Stimulated activated CD8-positive, alpha-beta memory T cell treated with anti-CD3 and anti-CD28 coated beads, Interleukin-2, amount 100 ng/mL, for 48 hours (primary cell): ENCODE results near the gene NELFE.
A peak's percentile ranks its signal among the peaks of the same experiment; 100 is the strongest.

Source experiments
- DNase-seq, 2 donors: peaks; one replicate each; pipeline ENCODE4 v3.0.0-alpha.2; 2020; ENCODE audit warnings: low read depth in 2 of 2

NELFE gene

DNA sequence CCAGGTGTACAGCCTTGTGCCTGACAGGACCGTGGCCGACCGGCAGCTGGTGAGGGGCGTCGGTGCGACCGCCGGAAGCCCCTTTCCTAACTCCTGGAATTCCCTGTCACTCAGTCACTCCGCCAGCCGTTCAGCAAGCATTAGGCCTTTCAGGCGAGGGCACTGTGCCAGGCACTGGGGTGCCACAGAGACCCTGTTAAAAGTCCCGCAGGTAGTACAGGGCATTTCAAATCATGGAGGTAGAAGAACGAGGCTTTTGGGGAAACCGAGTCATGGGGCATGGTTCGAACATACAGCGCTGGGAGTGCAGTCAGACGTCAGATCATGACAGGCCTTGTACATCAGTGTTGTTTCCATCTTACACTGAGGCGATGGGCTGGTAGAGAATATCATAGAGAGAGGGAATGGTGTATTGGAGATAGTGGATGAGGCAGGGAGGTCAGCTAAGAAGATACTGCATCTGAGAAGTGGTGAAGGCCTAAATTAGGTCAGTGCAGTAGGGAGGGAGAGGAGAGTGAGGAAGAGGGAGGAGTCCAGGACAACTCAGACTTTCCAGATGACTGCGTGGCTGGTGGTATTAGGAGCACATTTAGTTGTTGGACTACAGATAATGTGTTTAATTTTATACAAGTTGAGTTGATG is 14.1 kb upstream of the NELFE start:
- no peak for DNase-seq

GRCh38 chr6:31971993-31972708 is 13.4 kb upstream of the NELFE start, which contains the start of gene DXO:
Gene DXO (minus strand): TSS chr6:31972138. CDS start chr6:31971675, 463 bp downstream.
- DNase-seq: peak; percentile 96

DNA sequence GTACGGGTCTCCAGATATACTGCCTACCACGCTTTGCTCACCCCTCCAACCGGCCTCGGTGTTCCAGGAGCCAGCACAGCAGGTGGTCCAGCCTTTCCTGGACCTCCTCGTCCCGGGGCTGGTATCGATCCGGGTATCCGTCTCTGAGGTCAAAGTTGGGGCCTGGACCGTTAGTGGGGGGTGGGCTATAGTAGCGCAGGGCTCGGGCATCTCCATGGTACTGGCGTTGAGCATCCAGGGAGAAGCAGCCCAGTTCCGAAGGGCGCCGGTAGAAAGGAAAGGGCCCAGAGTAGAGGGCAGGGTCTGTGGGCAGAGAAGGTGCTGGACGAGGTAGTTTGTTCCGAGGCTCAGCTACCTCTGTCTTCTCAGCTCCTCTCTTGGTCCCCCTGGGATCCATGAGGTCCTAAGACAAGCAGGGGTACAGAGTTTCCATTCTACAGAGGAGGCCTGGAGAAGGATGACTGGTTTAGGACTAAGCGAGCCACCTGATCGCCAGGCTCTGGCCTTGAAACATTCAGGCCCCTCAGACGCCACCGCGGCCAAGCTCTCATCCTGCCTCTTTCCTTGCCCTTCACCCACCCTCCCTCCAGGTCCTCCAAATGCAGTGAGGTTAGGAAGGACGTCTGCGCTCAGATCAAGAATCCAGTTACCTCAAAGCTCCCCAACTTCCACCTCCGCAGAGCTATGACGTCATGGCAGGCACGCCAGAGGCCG is 12.7 kb upstream of the NELFE start:
- DNase-seq: no peak

DNA sequence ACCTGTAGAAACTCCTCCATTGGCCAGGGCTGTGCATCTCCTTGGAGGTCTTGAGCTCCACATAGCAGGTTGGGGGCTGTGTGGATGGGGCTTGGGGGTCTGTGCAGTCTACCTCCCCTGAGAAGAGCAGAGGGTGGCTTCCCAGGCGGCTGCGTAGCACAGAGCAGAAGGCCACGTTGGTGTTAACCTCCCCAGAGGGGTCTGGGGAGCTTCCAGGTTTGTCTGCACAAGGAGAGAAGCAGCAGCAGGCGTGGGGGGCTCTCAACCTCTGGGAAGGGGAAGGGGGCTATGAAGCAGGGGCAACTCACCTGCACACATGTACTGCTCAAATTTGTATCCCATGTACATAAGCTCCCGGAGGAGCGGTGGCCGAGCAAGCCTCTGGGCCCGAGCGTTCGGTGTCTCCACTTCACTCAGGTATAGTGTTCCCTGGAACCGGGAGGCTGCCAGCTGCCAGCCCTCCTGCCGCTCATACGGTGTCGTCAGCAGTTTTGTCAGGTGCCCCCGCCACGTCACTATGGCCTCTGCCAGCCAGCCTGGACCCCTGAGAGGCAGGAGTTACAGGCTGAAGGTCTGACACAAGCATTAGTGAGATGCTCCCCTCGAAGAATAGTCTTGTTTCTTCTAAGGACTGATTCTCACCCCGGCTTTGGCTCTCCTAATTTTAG is 12.0 kb upstream of the NELFE start:
- DNase-seq: no peak

GRCh38 chr6:31969712-31970603 is 11.2 kb upstream of the NELFE start:
- DNase-seq: no peak

DNA sequence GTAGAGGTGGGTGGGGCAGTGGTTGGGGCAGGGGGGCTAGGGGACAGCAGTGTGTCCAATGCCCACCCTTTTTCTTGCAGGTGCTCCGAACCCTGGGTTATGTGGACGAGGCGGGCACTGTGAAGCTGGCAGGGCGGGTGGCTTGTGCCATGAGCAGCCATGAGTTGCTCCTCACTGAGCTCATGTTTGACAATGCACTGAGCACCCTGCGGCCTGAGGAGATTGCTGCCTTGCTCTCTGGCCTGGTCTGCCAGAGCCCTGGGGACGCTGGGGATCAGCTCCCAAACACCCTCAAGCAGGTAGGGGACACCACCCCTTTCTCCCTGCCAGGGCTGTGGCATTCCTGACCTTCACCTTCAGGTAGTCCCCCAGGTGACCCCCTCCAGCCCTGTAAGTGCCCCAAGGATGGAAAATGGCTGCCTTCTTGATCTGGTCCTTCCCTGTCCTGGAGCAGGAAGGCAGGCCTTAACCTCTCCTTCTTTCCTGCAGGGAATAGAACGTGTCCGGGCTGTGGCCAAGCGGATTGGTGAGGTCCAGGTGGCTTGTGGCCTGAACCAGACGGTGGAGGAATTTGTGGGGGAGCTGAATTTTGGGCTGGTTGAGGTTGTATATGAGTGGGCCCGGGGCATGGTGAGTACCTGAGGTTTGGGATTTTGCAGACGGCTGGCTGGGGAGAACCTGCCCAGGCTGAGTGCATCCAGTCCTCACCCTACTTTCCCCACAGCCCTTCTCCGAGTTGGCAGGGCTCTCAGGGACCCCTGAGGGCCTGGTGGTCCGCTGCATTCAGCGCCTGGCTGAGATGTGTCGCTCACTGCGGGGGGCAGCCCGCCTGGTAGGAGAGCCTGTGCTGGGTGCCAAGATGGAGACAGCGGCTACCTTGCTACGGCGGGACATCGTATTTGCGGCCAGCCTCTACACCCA is 10.3 kb upstream of the NELFE start:
- DNase-seq: no peak

- DNase-seq: no peak
Observed at GRCh38 chr6:31968326-31968725, 9.6 kb upstream of the NELFE start.

GRCh38 chr6:31967926-31968320 is 9.2 kb upstream of the NELFE start:
- no peak for DNase-seq

DNA sequence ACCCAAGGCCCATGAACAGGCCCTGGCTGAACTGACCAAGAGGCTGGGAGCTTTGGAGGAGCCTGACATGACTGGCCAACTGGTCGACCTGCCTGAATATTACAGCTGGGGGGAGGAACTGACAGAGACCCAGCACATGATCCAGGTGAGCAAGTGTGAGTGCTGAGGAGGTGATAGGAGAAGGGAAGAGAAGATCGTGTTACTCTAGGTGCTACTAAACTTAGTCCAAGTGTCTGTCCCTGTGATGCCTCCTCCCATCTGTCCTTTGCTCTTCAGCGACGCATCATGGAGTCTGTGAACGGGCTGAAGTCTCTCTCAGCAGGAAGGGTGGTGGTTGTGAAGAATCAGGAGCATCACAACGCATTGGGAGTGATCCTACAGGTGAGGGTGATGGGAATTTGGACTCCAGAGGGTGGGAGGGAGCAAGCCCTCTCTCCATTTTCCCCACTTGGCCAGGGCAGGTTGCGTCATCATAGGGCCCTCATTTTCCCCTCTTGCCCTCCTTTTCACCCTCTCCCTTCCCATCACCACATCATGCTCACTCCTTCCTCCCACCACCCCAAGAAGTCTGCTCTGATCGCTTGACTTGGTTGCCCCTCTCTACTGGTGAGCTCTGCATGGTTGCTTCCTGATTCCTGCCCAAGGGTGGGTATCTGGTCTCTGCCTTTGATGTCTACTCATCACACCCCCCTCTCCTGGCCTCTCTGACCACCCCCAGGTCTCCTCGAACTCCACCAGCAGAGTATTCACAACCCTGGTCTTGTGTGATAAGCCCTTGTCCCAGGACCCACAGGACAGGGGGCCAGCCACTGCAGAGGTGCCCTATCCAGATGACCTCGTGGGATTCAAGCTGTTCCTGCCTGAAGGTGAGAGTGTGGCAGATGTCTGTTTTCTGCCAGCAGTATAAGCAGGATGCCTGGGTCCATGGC is 8.5 kb upstream of the NELFE start:
- DNase-seq: no peak

GRCh38 chr6:31966506-31966905 is 7.7 kb upstream of the NELFE start:
- DNase-seq: no peak

- no peak for DNase-seq
Observed at GRCh38 chr6:31965700-31966099, 6.9 kb upstream of the NELFE start.

DNA sequence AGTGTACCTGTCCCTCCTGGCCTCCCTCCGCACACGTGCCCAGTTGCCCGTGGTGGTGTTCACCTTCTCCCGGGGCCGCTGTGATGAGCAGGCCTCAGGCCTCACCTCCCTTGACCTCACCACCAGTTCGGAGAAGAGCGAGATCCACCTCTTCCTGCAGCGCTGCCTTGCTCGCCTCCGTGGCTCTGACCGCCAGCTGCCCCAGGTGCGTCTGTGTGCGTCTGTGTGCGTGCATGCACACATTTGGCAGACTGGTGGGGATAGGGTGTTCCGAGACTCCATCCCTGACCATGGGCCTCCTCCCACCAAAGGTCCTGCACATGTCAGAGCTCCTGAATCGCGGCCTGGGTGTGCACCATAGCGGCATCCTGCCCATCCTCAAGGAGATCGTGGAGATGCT is 5.2 kb upstream of the NELFE start:
- no peak for DNase-seq

GRCh38 chr6:31961616-31962015 is 2.8 kb upstream of the NELFE start:
- DNase-seq: no peak

GRCh38 chr6:31958412-31958740 is 395 bp downstream of the NELFE start:
- DNase-seq: no peak

- no peak for DNase-seq
Observed at GRCh38 chr6:31956796-31957195, 2.0 kb downstream of the NELFE start.

DNA sequence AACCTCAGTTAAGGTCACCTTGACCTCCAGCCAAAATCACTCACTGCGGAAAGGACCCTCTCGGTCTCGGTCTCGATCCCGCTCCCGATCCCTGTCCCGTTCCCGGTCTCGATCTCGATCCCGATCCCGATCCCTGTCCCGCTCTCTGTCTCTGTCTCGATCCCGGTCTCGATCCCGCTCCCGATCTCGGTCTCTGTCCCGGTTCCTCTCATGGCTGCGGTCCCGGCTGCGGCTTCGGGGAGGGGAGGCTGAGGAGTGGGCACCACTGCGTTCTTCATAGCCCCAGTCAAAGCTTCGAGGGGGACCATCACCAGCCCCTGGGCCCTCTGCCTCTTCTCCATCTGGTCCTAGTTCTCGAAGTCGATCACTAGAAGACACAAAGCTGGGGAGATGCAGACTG is 4.3 kb downstream of the NELFE start:
- no peak for DNase-seq

DNA sequence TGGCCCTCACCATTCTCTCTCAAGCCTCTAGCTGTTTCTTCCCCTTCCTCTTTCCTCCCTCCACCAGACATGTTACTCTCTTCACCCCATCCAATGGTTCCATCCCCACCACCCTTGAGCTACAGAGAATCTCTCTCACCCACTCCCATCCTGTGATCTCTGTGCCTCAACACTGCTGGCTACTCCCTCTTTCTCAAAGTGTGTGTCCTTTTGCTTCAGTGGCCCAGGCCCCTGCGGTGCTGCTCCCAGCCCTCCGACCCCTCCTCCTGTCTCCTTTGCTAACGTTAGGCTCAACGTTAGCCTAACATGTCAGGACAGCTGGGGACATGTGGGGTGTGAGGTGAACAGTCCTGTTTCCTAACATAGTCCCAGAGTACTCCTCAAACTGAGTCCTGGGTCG is 5.9 kb downstream of the NELFE start:
- no peak for DNase-seq

- peak in 1 of 2 donors; percentile 37 for DNase-seq
Observed at GRCh38 chr6:31952140-31952805, 6.5 kb downstream of the NELFE start.
